B cell (primary cell): ENCODE measurements around the gene DLK2.

Experiments
- EZH2 ChIP-seq: IDR thresholded peaks from 2 replicates; pipeline ENCODE4 v1.6.1; 2012; ENCODE audit warnings: borderline replicate concordance, low read depth, mild to moderate bottlenecking, moderate library complexity, low read length; ENCODE audit not compliant: insufficient read depth, poor library complexity, severe bottlenecking
- TF ChIP-seq, protein P1 (sequence below): fragments of 200-600 bp; IDR thresholded peaks from one replicate; pipeline ENCODE4 v1.8.0; 2022; ENCODE audit warnings: antibody characterized with exemption, mild to moderate bottlenecking

DNA sequence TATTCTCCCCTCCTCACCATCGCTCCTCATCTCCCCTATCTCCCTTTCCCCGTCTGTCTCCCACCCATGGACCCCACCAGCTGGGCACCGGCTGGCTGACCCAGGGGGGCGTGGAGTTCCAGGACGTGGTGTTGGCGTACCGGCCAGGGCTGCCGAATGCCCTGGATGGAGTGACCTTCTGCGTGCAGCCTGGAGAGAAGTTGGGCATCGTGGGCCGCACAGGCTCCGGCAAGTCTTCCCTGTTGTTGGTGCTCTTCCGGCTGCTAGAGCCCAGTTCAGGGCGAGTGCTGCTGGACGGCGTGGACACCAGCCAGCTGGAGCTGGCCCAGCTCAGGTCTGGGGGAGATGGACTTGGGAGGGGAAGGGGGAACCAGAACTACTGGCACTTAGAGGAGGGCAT, 7.7 kb downstream of the DLK2 start:
- TF ChIP-seq, protein P1, sequence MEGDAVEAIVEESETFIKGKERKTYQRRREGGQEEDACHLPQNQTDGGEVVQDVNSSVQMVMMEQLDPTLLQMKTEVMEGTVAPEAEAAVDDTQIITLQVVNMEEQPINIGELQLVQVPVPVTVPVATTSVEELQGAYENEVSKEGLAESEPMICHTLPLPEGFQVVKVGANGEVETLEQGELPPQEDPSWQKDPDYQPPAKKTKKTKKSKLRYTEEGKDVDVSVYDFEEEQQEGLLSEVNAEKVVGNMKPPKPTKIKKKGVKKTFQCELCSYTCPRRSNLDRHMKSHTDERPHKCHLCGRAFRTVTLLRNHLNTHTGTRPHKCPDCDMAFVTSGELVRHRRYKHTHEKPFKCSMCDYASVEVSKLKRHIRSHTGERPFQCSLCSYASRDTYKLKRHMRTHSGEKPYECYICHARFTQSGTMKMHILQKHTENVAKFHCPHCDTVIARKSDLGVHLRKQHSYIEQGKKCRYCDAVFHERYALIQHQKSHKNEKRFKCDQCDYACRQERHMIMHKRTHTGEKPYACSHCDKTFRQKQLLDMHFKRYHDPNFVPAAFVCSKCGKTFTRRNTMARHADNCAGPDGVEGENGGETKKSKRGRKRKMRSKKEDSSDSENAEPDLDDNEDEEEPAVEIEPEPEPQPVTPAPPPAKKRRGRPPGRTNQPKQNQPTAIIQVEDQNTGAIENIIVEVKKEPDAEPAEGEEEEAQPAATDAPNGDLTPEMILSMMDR = no peak
- TF ChIP-seq EZH2 = no peak
